CD4-positive, alpha-beta T cell (primary cell): ENCODE data around the gene BRD3. TPM values are rescaled to one million over a fixed set of nuclear protein-coding genes. Genes with fewer than 3 reads are reported as not detected.
"Not testable (repeated sequence)": the region's sequence is repeated elsewhere in the genome, so short reads cannot be mapped to it uniquely, and the experiment has no call there.

ENCODE experiments used
- ATAC-seq: fragments of 200-7000 bp; cut with Tn5 transposase; one replicate; pipeline ENCODE4 v1.10.0; 2022; ENCODE audit warnings: mild to moderate bottlenecking; ENCODE audit not compliant: poor library complexity
- CTCF ChIA-PET: fragments of 350-600 bp; sonication (Branson Sonifier 250); formaldehyde crosslinking; loops from one replicate; lab custom pipeline; 2021; ENCODE audit warnings: antibody characterized with exemption, inconsistent platforms; lab: Charles Lee
- POLR2A ChIA-PET: fragments of 350-600 bp; sonication (Branson Sonifier 250); formaldehyde crosslinking; loops from one replicate; lab custom pipeline; 2021; ENCODE audit warnings: antibody characterized with exemption, inconsistent platforms; lab: Charles Lee
- DNase-seq, 14 experiments: peaks; one replicate each; pipeline ENCODE4 v3.0.0-alpha.2; 2013 to 2020; ENCODE audit warnings: mixed read lengths in 2 of 14
- H3K27ac ChIP-seq, 2 donors: one replicate each; pipeline versions ENCODE4 v1.5.1 to v1.7.0; 2013; ENCODE audit warnings: low read length in 2 of 2, low read depth in 1 of 2, mild to moderate bottlenecking in 1 of 2
- H3K27me3 ChIP-seq, 2 experiments: 1 replicate in 1 of 2; 2 replicates in 1 of 2; pipeline versions ENCODE4 v1.6.1 to v1.7.0; 2013; ENCODE audit warnings: low read length in 2 of 2, control low read depth in 1 of 2, mild to moderate bottlenecking in 1 of 2, moderate library complexity in 1 of 2; ENCODE audit not compliant: insufficient read depth in 2 of 2, control insufficient read depth in 1 of 2
- H3K36me3 ChIP-seq: one replicate; pipeline ENCODE4 v1.6.1; 2013; ENCODE audit warnings: low read length, control low read depth; ENCODE audit not compliant: insufficient read depth
- H3K4me1 ChIP-seq: one replicate; pipeline ENCODE4 v1.6.1; 2013; ENCODE audit warnings: low read length, control low read depth; ENCODE audit not compliant: insufficient read depth
- H3K4me3 ChIP-seq: one replicate; pipeline ENCODE4 v1.5.1; 2013; ENCODE audit warnings: mild to moderate bottlenecking, low read length, moderate library complexity
- H3K9me3 ChIP-seq, 2 experiments: 1 replicate in 1 of 2; 2 replicates in 1 of 2; pipeline versions ENCODE4 v1.6.1 to v1.7.0; 2013; ENCODE audit warnings: low read length in 2 of 2, mild to moderate bottlenecking in 2 of 2, control low read depth in 1 of 2, moderate library complexity in 1 of 2; ENCODE audit not compliant: control insufficient read depth in 1 of 2, insufficient read depth in 1 of 2
- H3K27ac Mint-ChIP-seq: one replicate; pipeline ENCODE4 v1.8.0; 2020; ENCODE audit warnings: mixed read lengths
- H3K27me3 Mint-ChIP-seq: one replicate; pipeline ENCODE4 v1.8.0; 2021; ENCODE audit warnings: mixed read lengths
- H3K36me3 Mint-ChIP-seq: one replicate; pipeline ENCODE4 v1.8.0; 2021; ENCODE audit warnings: low read depth, mixed read lengths
- H3K4me1 Mint-ChIP-seq: one replicate; pipeline ENCODE4 v1.8.0; 2021; ENCODE audit warnings: low read depth, mixed read lengths
- H3K4me3 Mint-ChIP-seq: one replicate; pipeline ENCODE4 v1.8.0; 2020; ENCODE audit warnings: mild to moderate bottlenecking, mixed read lengths
- H3K9me3 Mint-ChIP-seq: one replicate; pipeline ENCODE4 v1.8.0; 2020; ENCODE audit warnings: mixed read lengths
- CTCF ChIP-seq: fragments of 200-600 bp; IDR thresholded peaks from one replicate; pipeline ENCODE4 v1.8.0; 2022; ENCODE audit warnings: antibody characterized with exemption, mild to moderate bottlenecking
- intact Hi-C, 2 experiments: fragments of 100-400 bp; cut with DNase I in 1 of 2; cut with micrococcal nuclease in 1 of 2; formaldehyde crosslinking; loops; one replicate each; pipeline versions ENCODE4 v1.15.1 to v1.9.0; 2023 to 2025; cut with DNase I, micrococcal nuclease
- total RNA-seq, 174 experiments: library from RNA in 2 of 174; stranded (reverse) in 2 of 174; gene quantifications; one replicate each; pipeline ENCODE4 v1.2.3 and lab custom pipeline; 2021 to 2026

Gene BRD3
- total RNA-seq, 2 experiments from 2014 or later = 26.7 to 29.0 TPM

- ChIA-PET POLR2A (no interaction called here), CTCF (no interaction called here)
- H3K27me3 ChIP-seq = peaks cover 0 to 2% of the 10 kb centered on the region in 2 experiments
- H3K36me3 ChIP-seq = no peaks in the 10 kb centered on the region
- no peak overlapping the region for H3K4me3 ChIP-seq
- Mint-ChIP-seq H3K9me3 (peaks cover 7% of the 10 kb centered on the region), H3K4me1 (no peaks in the 10 kb centered on the region), H3K27ac (no peak overlapping the region), H3K27me3 (peaks cover 27% of the 10 kb centered on the region), H3K4me3 (no peak overlapping the region), H3K36me3 (peaks cover 10% of the 10 kb centered on the region)
- H3K4me1 ChIP-seq = no peaks in the 10 kb centered on the region
- H3K9me3 ChIP-seq = peaks cover 6 to 19% of the 10 kb centered on the region in 2 experiments
- no peak for DNase-seq
- intact Hi-C loops = no loop called here
- H3K27ac ChIP-seq = no peak overlapping the region
- TF ChIP-seq CTCF = no peak
- ATAC-seq = no peak
Measured at GRCh38 chr9:134076644-134077043, 8.8 kb upstream of the BRD3 start.

GRCh38 chr9:134075689-134076088 lies 7.9 kb upstream of the BRD3 start:
- H3K4me3 ChIP-seq, H3K27me3 ChIP-seq, H3K27ac ChIP-seq, H3K36me3 ChIP-seq, H3K4me1 Mint-ChIP-seq, H3K27ac Mint-ChIP-seq, ATAC-seq, CTCF ChIA-PET, H3K4me1 ChIP-seq, H3K9me3 Mint-ChIP-seq, intact Hi-C loops, H3K4me3 Mint-ChIP-seq, POLR2A ChIA-PET, DNase-seq: not testable (repeated sequence)
- peaks cover 10% of the 10 kb centered on the region for H3K36me3 Mint-ChIP-seq
- peaks cover 26% of the 10 kb centered on the region for H3K27me3 Mint-ChIP-seq
- H3K9me3 ChIP-seq = peaks cover 6 to 19% of the 10 kb centered on the region in 2 experiments

- Mint-ChIP-seq H3K9me3 (peaks cover 7% of the 10 kb centered on the region), H3K27me3 (peaks cover 34% of the 10 kb centered on the region), H3K4me1 (peaks cover 8% of the 10 kb centered on the region), H3K36me3 (peaks cover 15% of the 10 kb centered on the region), H3K27ac (no peak overlapping the region), H3K4me3 (no peak overlapping the region)
- no peak overlapping the region for H3K4me3 ChIP-seq
- no peak for ATAC-seq
- ChIA-PET CTCF (no interaction called here), POLR2A (no interaction called here)
- DNase-seq = no peak
- intact Hi-C loops = no loop called here
- H3K36me3 ChIP-seq = no peaks in the 10 kb centered on the region
- TF ChIP-seq CTCF = no peak
- no peak overlapping the region for H3K27ac ChIP-seq
- H3K4me1 ChIP-seq = peaks cover 10% of the 10 kb centered on the region
- peaks cover 9 to 15% of the 10 kb centered on the region in 2 experiments for H3K27me3 ChIP-seq
- H3K9me3 ChIP-seq = peaks cover 6 to 17% of the 10 kb centered on the region in 2 experiments
Measured at GRCh38 chr9:134073500-134073899, 5.7 kb upstream of the BRD3 start.

- Histone ChIP-seq H3K27me3 (peaks cover 9 to 15% of the 10 kb centered on the region in 2 experiments), H3K4me1 (peaks cover 10% of the 10 kb centered on the region), H3K9me3 (peaks cover 6 to 13% of the 10 kb centered on the region in 2 experiments)
- DNase-seq, H3K27ac Mint-ChIP-seq, CTCF ChIA-PET, H3K4me3 ChIP-seq, H3K4me1 Mint-ChIP-seq, intact Hi-C loops, POLR2A ChIA-PET, ATAC-seq, H3K4me3 Mint-ChIP-seq, H3K36me3 ChIP-seq, H3K27ac ChIP-seq, H3K9me3 Mint-ChIP-seq: not testable (repeated sequence)
- Mint-ChIP-seq H3K27me3 (peaks cover 33% of the 10 kb centered on the region), H3K36me3 (peaks cover 16% of the 10 kb centered on the region)
Measured at GRCh38 chr9:134072683-134073082, 4.9 kb upstream of the BRD3 start.
